ENCODE measurements around the gene C6orf89. TPM values are rescaled to one million over a fixed set of nuclear protein-coding genes. Genes with fewer than 3 reads are reported as not detected.

C6orf89 gene
- total RNA-seq, 1 experiment from 2014 or later, result 36.9 TPM

DNA sequence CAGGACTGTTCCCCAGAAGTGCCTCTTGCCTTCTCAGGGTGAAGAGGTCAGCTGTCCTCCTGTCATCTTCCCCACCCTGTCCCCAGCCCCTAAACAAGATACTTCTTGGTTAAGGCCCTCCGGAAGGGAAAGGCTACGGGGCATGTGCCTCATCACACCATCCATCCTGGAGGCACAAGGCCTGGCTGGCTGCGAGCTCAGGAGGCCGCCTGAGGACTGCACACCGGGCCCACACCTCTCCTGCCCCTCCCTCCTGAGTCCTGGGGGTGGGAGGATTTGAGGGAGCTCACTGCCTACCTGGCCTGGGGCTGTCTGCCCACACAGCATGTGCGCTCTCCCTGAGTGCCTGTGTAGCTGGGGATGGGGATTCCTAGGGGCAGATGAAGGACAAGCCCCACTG lies 78.6 kb downstream of the C6orf89 start:
- Mint-ChIP-seq H3K27me3 (ENCODE audit: insufficient read depth, unreplicated experiment) (no peaks in the 10 kb centered on the region), H3K36me3 (ENCODE audit: insufficient read depth, unreplicated experiment) (peaks cover 16% of the 10 kb centered on the region), H3K4me1 (ENCODE audit: insufficient read depth, unreplicated experiment) (peaks cover 39% of the 10 kb centered on the region), H3K27ac (ENCODE audit: low read depth, unreplicated experiment) (no peak overlapping the region), H3K4me3 (ENCODE audit: unreplicated experiment) (no peak overlapping the region), H3K9me3 (ENCODE audit: unreplicated experiment) (no peaks in the 10 kb centered on the region)
- no peak for DNase-seq (ENCODE audit: unreplicated experiment)
- TF ChIP-seq, protein P1, sequence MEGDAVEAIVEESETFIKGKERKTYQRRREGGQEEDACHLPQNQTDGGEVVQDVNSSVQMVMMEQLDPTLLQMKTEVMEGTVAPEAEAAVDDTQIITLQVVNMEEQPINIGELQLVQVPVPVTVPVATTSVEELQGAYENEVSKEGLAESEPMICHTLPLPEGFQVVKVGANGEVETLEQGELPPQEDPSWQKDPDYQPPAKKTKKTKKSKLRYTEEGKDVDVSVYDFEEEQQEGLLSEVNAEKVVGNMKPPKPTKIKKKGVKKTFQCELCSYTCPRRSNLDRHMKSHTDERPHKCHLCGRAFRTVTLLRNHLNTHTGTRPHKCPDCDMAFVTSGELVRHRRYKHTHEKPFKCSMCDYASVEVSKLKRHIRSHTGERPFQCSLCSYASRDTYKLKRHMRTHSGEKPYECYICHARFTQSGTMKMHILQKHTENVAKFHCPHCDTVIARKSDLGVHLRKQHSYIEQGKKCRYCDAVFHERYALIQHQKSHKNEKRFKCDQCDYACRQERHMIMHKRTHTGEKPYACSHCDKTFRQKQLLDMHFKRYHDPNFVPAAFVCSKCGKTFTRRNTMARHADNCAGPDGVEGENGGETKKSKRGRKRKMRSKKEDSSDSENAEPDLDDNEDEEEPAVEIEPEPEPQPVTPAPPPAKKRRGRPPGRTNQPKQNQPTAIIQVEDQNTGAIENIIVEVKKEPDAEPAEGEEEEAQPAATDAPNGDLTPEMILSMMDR (IDR thresholded peaks at IDR 0.05; ENCODE audit: unreplicated experiment), result no peak
- intact Hi-C loops (cut with micrococcal nuclease), result no loop called here
- CTCF ChIA-PET, result interaction anchor here (0.7 to 1.1 kb wide), 2 partner anchors 53 to 54 kb away, joined by 3 to 4 read pairs; no protein-coding TSS in a partner anchor
- POLR2A ChIA-PET, result interaction anchor here (0.7 to 2.1 kb wide), 3 partner anchors 9 to 40 kb away, joined by 3 to 7 read pairs (median 3); partner anchors contain the start of gene MTCH1
- no TSS peak for BruUV-seq (replicated peaks)

DNA sequence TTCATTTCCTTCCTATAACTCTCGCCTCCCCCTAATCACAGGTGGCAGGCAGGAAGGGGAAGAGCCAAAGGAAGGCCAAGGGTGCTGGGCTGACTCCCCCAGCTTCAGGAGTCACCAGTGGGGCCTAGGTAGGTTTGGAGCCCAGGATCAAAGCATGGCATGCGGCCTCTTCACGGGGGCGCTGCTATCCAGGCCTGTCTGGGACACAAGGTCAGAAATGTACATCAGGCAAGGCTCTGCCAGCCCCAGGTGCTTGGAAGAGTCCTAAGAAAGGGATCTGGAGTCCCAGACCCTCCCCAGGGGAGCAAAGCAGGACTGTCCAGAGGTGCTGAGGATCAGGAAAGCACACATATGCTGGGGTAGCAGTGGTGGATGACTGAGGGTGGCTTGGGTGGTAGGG lies 79.2 kb downstream of the C6orf89 start:
- intact Hi-C loops (cut with micrococcal nuclease), result no loop called here
- DNase-seq (ENCODE audit: unreplicated experiment), result no peak
- H3K27ac Mint-ChIP-seq (ENCODE audit: low read depth, unreplicated experiment), result no peak overlapping the region
- CTCF ChIA-PET, result interaction anchor here (1.1 kb wide), 1 partner anchor 53 kb away, joined by 4 read pairs; no protein-coding TSS in a partner anchor
- peaks cover 45% of the 10 kb centered on the region for H3K4me1 Mint-ChIP-seq (ENCODE audit: insufficient read depth, unreplicated experiment)
- no peaks in the 10 kb centered on the region for H3K27me3 Mint-ChIP-seq (ENCODE audit: insufficient read depth, unreplicated experiment)
- POLR2A ChIA-PET, result interaction anchor here (0.7 to 2.1 kb wide), 4 partner anchors 9 to 40 kb away, joined by 3 to 7 read pairs (median 3); partner anchors contain the start of gene MTCH1
- TF ChIP-seq, protein P1 (IDR thresholded peaks at IDR 0.05; ENCODE audit: unreplicated experiment), result no peak
- H3K9me3 Mint-ChIP-seq (ENCODE audit: unreplicated experiment), result no peaks in the 10 kb centered on the region
- H3K36me3 Mint-ChIP-seq (ENCODE audit: insufficient read depth, unreplicated experiment), result peaks cover 21% of the 10 kb centered on the region
- no peak overlapping the region for H3K4me3 Mint-ChIP-seq (ENCODE audit: unreplicated experiment)
- BruUV-seq (replicated peaks), result no TSS peak

DNA sequence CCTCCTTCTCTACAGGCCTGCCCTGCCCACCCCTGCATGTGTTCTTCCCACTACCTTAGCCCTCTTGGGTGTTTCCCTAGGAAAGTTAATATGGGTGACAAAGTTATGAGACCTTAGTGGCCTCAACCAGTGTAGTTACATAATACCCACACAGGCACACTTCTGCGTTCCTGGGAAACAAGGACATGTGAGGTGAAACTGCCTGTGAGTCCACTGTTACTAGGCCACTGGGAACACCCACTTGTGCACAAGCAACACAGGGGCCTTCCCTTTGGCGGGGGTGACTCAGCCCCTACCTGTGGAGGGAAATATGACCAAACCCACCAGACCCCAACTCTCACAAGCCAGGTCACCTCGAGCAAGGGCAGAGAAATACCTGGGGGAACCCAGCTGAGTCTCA lies 81.5 kb downstream of the C6orf89 start:
- H3K27ac Mint-ChIP-seq (ENCODE audit: low read depth, unreplicated experiment), result no peak overlapping the region
- TF ChIP-seq, protein P1 (IDR thresholded peaks at IDR 0.05; ENCODE audit: unreplicated experiment), result no peak
- CTCF ChIA-PET, result interaction anchor here (1.2 kb wide), 1 partner anchor 35 kb away, joined by 3 read pairs; no protein-coding TSS in a partner anchor

GRCh38 chr6:36967757-36968156 lies 82.0 kb downstream of the C6orf89 start:
- H3K9me3 Mint-ChIP-seq (ENCODE audit: unreplicated experiment), result no peaks in the 10 kb centered on the region
- no TSS peak for BruUV-seq (replicated peaks)
- DNase-seq (ENCODE audit: unreplicated experiment), result no peak
- TF ChIP-seq, protein P1 (IDR thresholded peaks at IDR 0.05; ENCODE audit: unreplicated experiment), result no peak
- peaks cover 28% of the 10 kb centered on the region for H3K4me1 Mint-ChIP-seq (ENCODE audit: insufficient read depth, unreplicated experiment)
- ChIA-PET POLR2A (interaction anchor here (0.6 to 2.9 kb wide), 2 partner anchors 18 to 53 kb away, joined by 3 to 19 read pairs; partner anchors contain the start of gene MTCH1), CTCF (interaction anchor here (0.6 to 1.2 kb wide), 2 partner anchors 36 to 230 kb away, joined by 3 read pairs; no protein-coding TSS in a partner anchor)
- no peak overlapping the region for H3K4me3 Mint-ChIP-seq (ENCODE audit: unreplicated experiment)
- H3K27me3 Mint-ChIP-seq (ENCODE audit: insufficient read depth, unreplicated experiment), result no peaks in the 10 kb centered on the region
- no peak overlapping the region for H3K27ac Mint-ChIP-seq (ENCODE audit: low read depth, unreplicated experiment)
- intact Hi-C loops (cut with micrococcal nuclease), result no loop called here
- H3K36me3 Mint-ChIP-seq (ENCODE audit: insufficient read depth, unreplicated experiment), result peaks cover 36% of the 10 kb centered on the region

More for the DNA sequence above, 81.5 kb downstream of the C6orf89 start:
- Mint-ChIP-seq H3K9me3 (ENCODE audit: unreplicated experiment) (no peaks in the 10 kb centered on the region), H3K27me3 (ENCODE audit: insufficient read depth, unreplicated experiment) (no peaks in the 10 kb centered on the region), H3K4me3 (ENCODE audit: unreplicated experiment) (no peak overlapping the region), H3K4me1 (ENCODE audit: insufficient read depth, unreplicated experiment) (peaks cover 28% of the 10 kb centered on the region), H3K36me3 (ENCODE audit: insufficient read depth, unreplicated experiment) (peaks cover 33% of the 10 kb centered on the region)
- DNase-seq (ENCODE audit: unreplicated experiment), result no peak
- BruUV-seq (replicated peaks), result no TSS peak
- POLR2A ChIA-PET, result interaction anchor here (1.9 to 2.9 kb wide), 2 partner anchors 19 to 82 kb away, joined by 5 to 19 read pairs; partner anchors contain the start of genes C6orf89 and MTCH1
- intact Hi-C loops (cut with micrococcal nuclease), result no loop called here
